Gastrocnemius medialis (tissue), 4 donors: Measurements from ENCODE around the gene SDF2L1. TPM values are rescaled to one million over a fixed set of nuclear protein-coding genes. Genes with fewer than 3 reads are reported as not detected.
"Not testable (repeated sequence)": the region's sequence is repeated elsewhere in the genome, so short reads cannot be mapped to it uniquely, and the experiment has no call there.

Experiments used
- ATAC-seq, 2 donors: fragments of 150-250 bp; one replicate each; pipeline ENCODE4 v1.9.1; 2016
- DNase-seq, 2 donors: peaks; one replicate each; pipeline ENCODE4 v3.0.0-alpha.2; 2019
- H3K27ac ChIP-seq, 4 donors: fragments of 200-600 bp; sonication (generic); 1 replicate in 1 of 4; 2 replicates in 3 of 4; pipeline ENCODE4 v1.5.1; 2016 to 2018; ENCODE audit warnings: mild to moderate bottlenecking in 2 of 4, moderate library complexity in 1 of 4
- H3K27me3 ChIP-seq, 3 donors: fragments of 200-600 bp; sonication (generic) in 2 of 3; 1 replicate in 1 of 3; 2 replicates in 2 of 3; pipeline versions ENCODE4 v1.5.1 to v1.6.0; 2016 to 2019; ENCODE audit warnings: mild to moderate bottlenecking in 1 of 3, moderate library complexity in 1 of 3
- H3K36me3 ChIP-seq, 2 donors: fragments of 200-600 bp; sonication (generic) in 1 of 2; one replicate each; pipeline ENCODE4 v1.5.1; 2017 to 2018
- H3K4me1 ChIP-seq, 2 donors: fragments of 200-600 bp; sonication (generic) in 1 of 2; one replicate each; pipeline ENCODE4 v1.5.1; 2016 to 2017; ENCODE audit warnings: mild to moderate bottlenecking in 2 of 2
- H3K4me3 ChIP-seq, 4 donors: fragments of 200-600 bp; sonication (generic) in 3 of 4; 1 replicate in 1 of 4; 2 replicates in 3 of 4; pipeline ENCODE4 v1.5.1; 2016 to 2019; ENCODE audit warnings: mild to moderate bottlenecking in 2 of 4
- H3K9me3 ChIP-seq, 3 donors: fragments of 200-600 bp; sonication (generic) in 2 of 3; 1 replicate in 1 of 3; 2 replicates in 2 of 3; pipeline ENCODE4 v1.5.1; 2016 to 2019
- CTCF ChIP-seq, 5 experiments: fragments of 450-650 bp in 3 of 5; fragments of 200-600 bp in 2 of 5; sonication (generic) in 2 of 5; IDR thresholded peaks in 4 of 5; conservative IDR thresholded peaks in 1 of 5; 1 replicate in 4 of 5; 2 replicates in 1 of 5; pipeline ENCODE4 v1.5.1; 2016 to 2019; ENCODE audit warnings: antibody characterized with exemption in 5 of 5, mild to moderate bottlenecking in 3 of 5, moderate library complexity in 3 of 5
- POLR2A ChIP-seq, 2 donors: fragments of 450-650 bp; IDR thresholded peaks; one replicate each; pipeline ENCODE4 v1.6.1; 2017; ENCODE audit warnings: antibody characterized with exemption in 2 of 2, mild to moderate bottlenecking in 2 of 2, moderate library complexity in 2 of 2
- in situ Hi-C, 4 donors: fragments of 200-750 bp; cut with MboI; loops; one replicate each; pipeline versions ENCODE4 v1.15.0 to v1.8.0; 2017; ENCODE audit warnings: low sequenced_read_pairs in 4 of 4
- intact Hi-C: fragments of 100-400 bp; cut with DNase I; formaldehyde crosslinking; loops from one replicate; pipeline ENCODE4 v1.15.1; 2023; ENCODE audit warnings: low total_unique reads
- total RNA-seq, 4 donors: library from RNA; depleted of rRNA; stranded (reverse); fragments of >200 nt; gene quantifications; one replicate each; pipeline versions ENCODE4 v1.1.0 to v1.2.3, GENCODE V29; 2016

Gene SDF2L1, protein sequence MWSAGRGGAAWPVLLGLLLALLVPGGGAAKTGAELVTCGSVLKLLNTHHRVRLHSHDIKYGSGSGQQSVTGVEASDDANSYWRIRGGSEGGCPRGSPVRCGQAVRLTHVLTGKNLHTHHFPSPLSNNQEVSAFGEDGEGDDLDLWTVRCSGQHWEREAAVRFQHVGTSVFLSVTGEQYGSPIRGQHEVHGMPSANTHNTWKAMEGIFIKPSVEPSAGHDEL
- 10 to 100 TPM in 3 of 4 donors, 1 to 10 TPM in 1; 8.5 to 33.2 (median 23.3) TPM for total RNA-seq

- peak within 1 kb of the TSS; percentile 72 to 80 (median 74) for H3K27ac ChIP-seq
- TF ChIP-seq CTCF (IDR thresholded peaks at IDR 0.05 in 4 of 5, conservative IDR thresholded peaks at IDR 0.05 in 1 of 5) = peak in 1 of 5 experiments; percentile 41
- peak; percentile 76 to 81 for TF ChIP-seq POLR2A (IDR thresholded peaks at IDR 0.05)
- H3K4me3 ChIP-seq = peak within 1 kb of the TSS; percentile 73 to 97 (median 83)
- intact Hi-C loops = loop anchor here (1.0 to 5.0 kb wide), 2 partner anchors 12 to 625 kb away; partner anchors contain the start of genes P2RX6 and YDJC
- DNase-seq = peak; percentile 98 to 99
- H3K27me3 ChIP-seq = no peaks in the 10 kb centered on the region
- peak; percentile 97 to 98 for ATAC-seq
- H3K36me3 ChIP-seq = no peaks in the 10 kb centered on the region
- in situ Hi-C loops = no loop called here
- H3K4me1 ChIP-seq = peaks cover 0 to 7% of the 10 kb centered on the region in 2 donors
- H3K9me3 ChIP-seq = no peaks in the 10 kb centered on the region
Observed at GRCh38 chr22:21641789-21642583, at the start of gene SDF2L1. Gene SDF2L1, plus strand, starts transcription at chr22:21642302. Its CDS starts 35 bp downstream, at chr22:21642337.

DNA sequence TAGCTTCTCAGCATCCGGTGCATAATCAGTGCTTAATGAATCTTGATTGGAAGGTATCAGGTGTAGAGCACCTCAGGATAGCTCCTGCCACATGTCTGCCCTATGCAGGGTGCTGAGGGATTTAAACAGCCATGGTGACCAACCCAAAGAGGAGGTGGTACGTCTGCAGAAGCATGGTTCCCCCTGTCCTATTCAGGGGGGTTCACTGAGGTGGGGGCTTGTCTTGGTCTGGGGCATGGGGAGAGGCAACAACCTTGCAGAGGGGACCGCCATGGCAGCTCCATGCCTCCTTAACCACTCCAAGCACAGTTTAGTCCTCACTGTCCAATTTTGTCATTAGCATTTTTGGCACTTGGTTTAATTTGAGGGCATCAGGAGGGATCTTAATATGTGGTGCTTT lies 49.7 kb upstream of the SDF2L1 start:
- Histone ChIP-seq H3K4me3 (no peak overlapping the region), H3K36me3 (peaks cover 0 to 31% of the 10 kb centered on the region in 2 donors), H3K9me3 (no peaks in the 10 kb centered on the region), H3K4me1 (peaks cover 43 to 48% of the 10 kb centered on the region in 2 donors), H3K27ac (no peak overlapping the region), H3K27me3 (no peaks in the 10 kb centered on the region)
- ATAC-seq = no peak
- DNase-seq = no peak
- TF ChIP-seq CTCF (IDR thresholded peaks at IDR 0.05 in 4 of 5, conservative IDR thresholded peaks at IDR 0.05 in 1 of 5) (no peak), POLR2A (IDR thresholded peaks at IDR 0.05) (no peak)
- in situ Hi-C loops (no loop called here), intact Hi-C loops (no loop called here)

DNA sequence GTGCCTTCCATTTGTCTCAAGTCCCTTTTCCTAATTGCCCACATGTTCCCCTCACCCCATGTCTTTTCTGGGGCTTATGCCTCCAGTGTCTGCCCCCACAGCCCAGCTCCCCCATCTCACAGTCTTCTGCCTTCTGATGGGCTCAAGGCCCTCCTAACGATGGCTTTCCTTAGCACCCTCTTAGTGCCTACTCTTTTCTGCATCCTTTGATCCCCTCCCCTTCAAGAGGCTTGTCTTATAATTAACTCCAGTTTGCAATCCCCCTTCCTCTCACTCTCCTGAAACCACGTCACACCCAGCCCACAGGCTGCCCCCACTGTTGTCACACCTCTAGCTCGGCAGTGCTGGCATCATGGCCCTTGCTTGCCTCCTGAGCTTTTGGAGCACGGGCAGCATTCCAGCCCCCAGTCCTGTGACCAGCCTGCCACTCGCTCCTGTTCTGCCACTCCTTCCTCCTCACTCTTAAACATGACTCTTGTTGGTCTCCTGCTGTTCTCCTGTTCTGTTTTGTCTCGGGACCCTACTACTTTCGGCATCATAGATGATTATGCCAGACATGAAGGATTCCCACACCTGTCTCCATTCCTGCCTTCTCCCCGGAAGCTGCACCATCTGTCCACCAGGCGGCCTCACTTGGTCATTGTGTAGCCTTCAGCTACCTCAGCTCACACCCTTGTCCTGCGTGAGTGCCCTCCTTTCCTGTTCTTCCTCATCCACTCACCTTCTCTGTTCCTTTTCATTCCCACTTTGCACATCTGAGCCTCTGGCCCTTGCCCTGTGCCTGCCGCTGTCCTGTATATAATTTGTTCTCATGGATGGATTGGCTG lies 48.5 kb upstream of the SDF2L1 start:
- DNase-seq (no peak), ATAC-seq (peak in 1 of 2 donors; percentile 36)
- Histone ChIP-seq H3K27ac (no peak overlapping the region), H3K4me3 (no peak overlapping the region), H3K27me3 (no peaks in the 10 kb centered on the region), H3K36me3 (peaks cover 0 to 31% of the 10 kb centered on the region in 2 donors), H3K4me1 (peaks cover 42 to 43% of the 10 kb centered on the region in 2 donors), H3K9me3 (no peaks in the 10 kb centered on the region)
- TF ChIP-seq POLR2A (IDR thresholded peaks at IDR 0.05) (no peak), CTCF (IDR thresholded peaks at IDR 0.05 in 4 of 5, conservative IDR thresholded peaks at IDR 0.05 in 1 of 5) (no peak)
- intact Hi-C loops (no loop called here), in situ Hi-C loops (no loop called here)

GRCh38 chr22:21594865-21595452 lies 47.1 kb upstream of the SDF2L1 start:
- Histone ChIP-seq H3K27ac (no peak overlapping the region), H3K4me3 (no peak overlapping the region), H3K9me3 (no peaks in the 10 kb centered on the region), H3K4me1 (peaks cover 40 to 43% of the 10 kb centered on the region in 2 donors), H3K36me3 (peaks cover 0 to 31% of the 10 kb centered on the region in 2 donors), H3K27me3 (no peaks in the 10 kb centered on the region)
- ATAC-seq = no peak
- TF ChIP-seq CTCF (IDR thresholded peaks at IDR 0.05 in 4 of 5, conservative IDR thresholded peaks at IDR 0.05 in 1 of 5) (no peak), POLR2A (IDR thresholded peaks at IDR 0.05) (no peak)
- in situ Hi-C loops = no loop called here
- DNase-seq = no peak
- intact Hi-C loops = no loop called here

- ATAC-seq, in situ Hi-C loops, H3K27me3 ChIP-seq, DNase-seq, H3K27ac ChIP-seq, H3K4me3 ChIP-seq, H3K9me3 ChIP-seq, intact Hi-C loops: not testable (repeated sequence)
- peaks cover 0 to 31% of the 10 kb centered on the region in 2 donors for H3K36me3 ChIP-seq
- peaks cover 29 to 33% of the 10 kb centered on the region in 2 donors for H3K4me1 ChIP-seq
Observed at GRCh38 chr22:21596356-21597135, 45.6 kb upstream of the SDF2L1 start.
